Upper lobe of right lung (tissue), 1 donor: Measurements from ENCODE around the gene MICOS13. TPM values are rescaled to one million over a fixed set of nuclear protein-coding genes. Genes with fewer than 3 reads are reported as not detected.

ENCODE experiments used
- ATAC-seq: fragments of 200-7000 bp; cut with Tn5 transposase; one replicate; pipeline ENCODE4 v1.9.1; 2020; ENCODE audit warnings: mild to moderate bottlenecking, moderate library complexity
- DNase-seq: peaks from one replicate; pipeline ENCODE4 v3.0.0-alpha.2; 2020
- H3K27ac ChIP-seq: fragments of 200-600 bp; one replicate; pipeline ENCODE4 v1.8.0; 2022
- H3K27me3 ChIP-seq: fragments of 200-600 bp; one replicate; pipeline ENCODE4 v1.8.0; 2022; ENCODE audit warnings: mild to moderate bottlenecking
- H3K36me3 ChIP-seq: fragments of 200-600 bp; one replicate; pipeline ENCODE4 v1.8.0; 2022
- H3K4me1 ChIP-seq: fragments of 200-600 bp; one replicate; pipeline ENCODE4 v1.8.0; 2022
- H3K4me3 ChIP-seq: fragments of 200-600 bp; one replicate; pipeline ENCODE4 v1.8.0; 2022; ENCODE audit warnings: mild to moderate bottlenecking
- H3K9me3 ChIP-seq: fragments of 200-600 bp; one replicate; pipeline ENCODE4 v1.8.0; 2022
- CTCF ChIP-seq: fragments of 200-600 bp; IDR thresholded peaks from one replicate; pipeline ENCODE4 v1.8.0; 2022; ENCODE audit warnings: antibody characterized with exemption
- intact Hi-C: fragments of 100-400 bp; cut with DNase I; formaldehyde crosslinking; loops from one replicate; pipeline ENCODE4 v1.11.0; 2022
- total RNA-seq: library from RNA; stranded (reverse); fragmentation: NEBNext Ultra II Directional; extraction: Animal tissue kit (Norgen Biotek cat#: 25700); gene quantifications from one replicate; pipeline ENCODE4 v1.2.1, GENCODE V29; 2021
- donor health status: DM: no; HTN: yes; CAD: no; lungs with severe emphysema.

MICOS13 gene
- total RNA-seq, 1 donor from 2014 or later: 48.3 TPM

DNA sequence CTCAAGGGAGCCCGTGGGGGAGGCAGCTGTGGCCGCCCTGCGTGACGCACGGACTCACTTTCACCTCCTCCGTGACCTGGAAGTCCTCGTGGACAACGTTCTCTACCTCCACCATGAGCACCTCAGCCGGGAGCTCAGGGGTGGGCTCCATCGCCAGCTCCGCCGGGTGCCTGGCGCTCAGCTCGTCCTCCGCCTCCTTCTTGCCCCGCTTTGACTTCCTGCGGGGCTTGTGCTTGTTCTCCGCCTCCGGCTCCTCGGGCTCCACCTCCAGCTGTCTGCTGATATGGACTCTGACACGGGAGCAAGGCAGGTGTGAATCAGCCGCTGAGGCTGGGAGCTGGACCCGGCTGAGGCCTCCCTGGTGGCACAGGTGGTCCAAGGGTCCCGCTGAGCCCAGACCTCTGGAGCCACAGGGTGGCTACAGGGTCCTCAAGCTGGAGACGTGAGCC is 31.4 kb upstream of the MICOS13 start:
- Histone ChIP-seq H3K4me3 (no peak overlapping the region), H3K36me3 (peaks cover 65% of the 10 kb centered on the region), H3K27ac (no peak overlapping the region), H3K9me3 (no peaks in the 10 kb centered on the region), H3K4me1 (no peaks in the 10 kb centered on the region), H3K27me3 (no peaks in the 10 kb centered on the region)
- ATAC-seq (no peak), DNase-seq (no peak)
- no peak for TF ChIP-seq CTCF
- intact Hi-C loops: no loop called here

DNA sequence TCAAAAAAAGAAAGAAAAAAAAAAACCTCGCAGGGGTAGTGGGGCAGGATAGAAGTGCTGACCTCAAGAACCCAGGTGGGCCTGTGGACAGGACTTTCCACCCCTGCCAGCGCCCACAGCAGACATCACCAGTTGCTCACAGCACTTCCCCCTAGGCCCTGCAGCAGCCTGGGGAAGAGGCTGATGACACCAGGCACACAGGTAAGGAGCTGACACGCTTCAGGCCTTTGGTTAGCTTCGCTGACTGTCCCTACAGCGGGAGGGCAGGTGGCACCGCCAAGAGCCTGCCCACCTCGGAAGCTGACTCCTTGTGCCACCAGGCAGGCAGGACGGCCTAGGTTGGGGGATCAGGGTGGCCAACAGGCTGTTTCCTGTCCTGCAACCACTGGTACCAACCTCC is 30.7 kb upstream of the MICOS13 start:
- no peak overlapping the region for H3K27ac ChIP-seq
- ATAC-seq: no peak
- no peaks in the 10 kb centered on the region for H3K27me3 ChIP-seq
- TF ChIP-seq CTCF: no peak
- no peak for DNase-seq
- intact Hi-C loops: no loop called here
- peaks cover 72% of the 10 kb centered on the region for H3K36me3 ChIP-seq
- H3K4me1 ChIP-seq: no peaks in the 10 kb centered on the region
- H3K9me3 ChIP-seq: no peaks in the 10 kb centered on the region
- H3K4me3 ChIP-seq: no peak overlapping the region

DNA sequence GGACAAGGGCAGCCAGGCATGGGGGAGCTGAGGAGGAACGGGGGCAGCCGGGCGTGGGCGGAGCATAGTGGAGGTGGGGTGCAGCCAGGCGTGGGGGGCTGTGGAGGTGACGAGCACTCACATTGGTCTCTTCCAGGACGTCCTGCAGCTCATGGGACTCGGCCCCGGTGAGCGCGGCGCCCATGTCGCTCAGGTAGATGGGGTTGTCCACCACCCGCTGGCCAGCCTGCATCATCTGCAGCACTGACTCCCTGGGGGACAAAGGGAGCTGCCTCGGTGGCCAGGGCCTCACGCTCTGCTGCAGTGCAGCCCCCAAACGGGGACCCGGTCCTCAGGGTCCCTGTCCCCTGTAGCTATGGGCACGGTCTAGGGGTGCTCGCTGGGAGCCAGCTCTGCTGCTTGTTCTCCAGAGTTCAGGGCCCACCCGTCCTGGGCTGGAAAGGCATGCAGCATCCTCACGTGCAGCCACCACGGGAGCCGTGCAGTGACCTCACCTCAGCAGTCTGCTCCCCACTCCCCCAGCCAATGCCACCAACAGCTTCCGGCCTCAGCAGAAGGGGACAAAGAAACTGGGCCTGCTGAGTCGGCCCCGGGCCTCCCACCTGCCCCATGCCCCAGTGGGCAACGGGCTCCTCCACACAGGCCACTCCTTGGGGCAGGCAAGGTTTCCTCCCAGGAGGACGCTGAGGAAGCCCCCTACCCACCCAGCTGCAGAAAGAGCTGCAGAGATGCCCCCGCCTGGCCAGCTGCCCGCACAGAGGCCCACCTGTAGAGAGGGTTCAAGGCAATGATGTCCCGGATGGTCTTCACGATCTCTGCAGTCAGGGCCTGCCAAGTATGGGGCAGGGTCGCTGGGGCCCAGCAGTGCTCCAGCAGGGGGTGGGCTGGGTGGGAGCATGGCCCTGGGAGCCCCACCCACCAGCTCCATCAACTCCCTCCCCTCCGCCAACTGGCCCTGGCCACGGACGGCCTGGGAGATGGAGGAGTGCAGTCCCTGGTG is 27.6 kb upstream of the MICOS13 start:
- peaks cover 87% of the 10 kb centered on the region for H3K36me3 ChIP-seq
- no peaks in the 10 kb centered on the region for H3K27me3 ChIP-seq
- H3K4me3 ChIP-seq: no peak overlapping the region
- DNase-seq (no peak), ATAC-seq (peak; percentile 6)
- intact Hi-C loops: no loop called here
- H3K4me1 ChIP-seq: no peaks in the 10 kb centered on the region
- TF ChIP-seq CTCF: no peak
- no peak overlapping the region for H3K27ac ChIP-seq
- no peaks in the 10 kb centered on the region for H3K9me3 ChIP-seq

DNA sequence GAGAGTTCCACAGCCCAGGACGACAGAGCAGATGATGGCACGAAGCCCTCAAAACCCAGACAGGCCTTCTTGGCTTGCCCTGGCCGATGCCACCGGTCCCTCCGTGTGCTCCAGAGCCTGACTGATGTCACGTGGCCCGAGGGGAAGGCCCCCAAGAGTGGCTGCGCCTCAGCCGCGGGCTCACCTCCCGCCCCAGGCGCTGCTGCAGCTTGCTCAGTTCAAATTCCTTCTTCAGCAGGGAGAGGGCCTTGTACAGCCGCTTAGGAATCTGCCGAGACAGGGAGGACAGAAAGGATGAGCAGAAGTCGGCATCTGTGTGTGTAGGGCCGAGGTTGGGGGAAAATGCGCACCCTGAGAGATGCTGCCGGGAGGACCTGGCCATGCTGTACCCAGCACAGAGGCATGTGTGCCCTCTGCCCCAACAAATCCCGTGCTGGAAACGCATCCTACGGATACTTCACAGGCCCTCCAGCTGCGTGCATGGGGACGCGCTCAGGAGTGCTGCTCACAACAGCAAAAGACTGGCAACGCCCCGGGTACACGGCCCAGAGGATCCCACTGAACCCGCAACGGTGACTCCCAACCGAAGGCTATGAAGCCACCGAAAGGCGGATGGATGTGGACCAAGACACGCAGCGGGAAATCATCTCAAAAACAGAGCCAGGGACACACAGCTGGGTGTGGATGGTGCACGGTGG is 26.7 kb upstream of the MICOS13 start:
- Histone ChIP-seq H3K9me3 (no peaks in the 10 kb centered on the region), H3K36me3 (peaks cover 79% of the 10 kb centered on the region), H3K27me3 (no peaks in the 10 kb centered on the region), H3K4me3 (no peak overlapping the region), H3K4me1 (no peaks in the 10 kb centered on the region), H3K27ac (no peak overlapping the region)
- no peak for TF ChIP-seq CTCF
- DNase-seq (no peak), ATAC-seq (no peak)
- intact Hi-C loops: no loop called here

DNA sequence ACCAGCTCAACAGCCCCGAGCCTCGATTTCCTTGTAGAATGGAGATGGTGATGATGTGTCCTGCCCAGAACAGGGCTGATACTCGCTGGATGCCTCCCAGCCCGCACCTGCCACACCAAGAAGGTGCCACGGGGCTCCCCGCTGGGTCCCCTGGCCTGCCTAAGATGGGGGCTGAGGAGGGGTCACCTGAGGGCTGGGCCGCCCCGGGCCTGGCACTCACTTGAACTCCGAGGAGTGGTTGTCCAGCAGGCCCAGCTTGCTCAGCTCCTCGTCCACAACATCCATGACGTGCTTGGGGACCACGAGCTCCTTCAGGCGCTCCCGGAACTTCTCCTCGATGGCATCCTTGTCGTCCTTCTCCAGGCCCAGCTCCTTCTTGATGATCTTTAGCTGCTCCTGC is 25.2 kb upstream of the MICOS13 start:
- Histone ChIP-seq H3K36me3 (peaks cover 71% of the 10 kb centered on the region), H3K27ac (no peak overlapping the region), H3K27me3 (no peaks in the 10 kb centered on the region), H3K4me3 (no peak overlapping the region), H3K9me3 (no peaks in the 10 kb centered on the region), H3K4me1 (no peaks in the 10 kb centered on the region)
- intact Hi-C loops: no loop called here
- DNase-seq (no peak), ATAC-seq (no peak)
- no peak for TF ChIP-seq CTCF
